K562 (cell line): ENCODE measurements around the gene PSMB7. TPM values are rescaled to one million over a fixed set of nuclear protein-coding genes. Genes with fewer than 3 reads are reported as not detected.

Experiments used
- ATAC-seq: fragments of 200-7000 bp; cut with Tn5 transposase; 3 replicates; pipeline ENCODE4 v1.9.1; 2020; ENCODE audit warnings: moderate library complexity
- BruUV-seq: library from RNA; stranded (reverse); fragments of 400-500 nt; replicated peaks from 2 replicates; lab custom pipeline; 2021; lab: Mats Ljungman, UMichigan
- CTCF ChIA-PET: fragments of 300-600 bp; formaldehyde crosslinking; extraction: SDS; loops from one replicate; lab custom pipeline; 2021; ENCODE audit warnings: low intra/inter-chr PET ratio; lab: Yijun Ruan, JAX
- POLR2A ChIA-PET: fragments of 300-600, 350-650 bp; sonication (Branson Sonifier 250); formaldehyde crosslinking; extraction: SDS; loops from one replicate; lab custom pipeline; 2021; ENCODE audit warnings: antibody characterized with exemption, inconsistent platforms; lab: Yijun Ruan, JAX
- DNase-seq, 4 experiments: peaks; one replicate each; pipeline versions ENCODE4 v3.0.0 to v3.0.0-alpha.2; 2011 to 2018; ENCODE audit warnings: low spot score in 3 of 4, mixed read lengths in 3 of 4; ENCODE audit errors: extremely low read depth in 1 of 4
- FAIRE-seq: peaks from 2 replicates; lab custom pipeline; 2011; peaks lifted over from hg19 to GRCh38; lab: Jason Lieb, UNC
- H2AFZ ChIP-seq: 2 replicates; pipeline ENCODE4 v1.6.0; 2011; ENCODE audit warnings: low read depth, low read length, control low read depth, inconsistent platforms
- H3K27ac ChIP-seq: fragments of 200-600 bp; 3 replicates; pipeline ENCODE4 v1.8.0; 2011; ENCODE audit warnings: low read depth, mild to moderate bottlenecking, control low read depth, inconsistent platforms, low read length, moderate library complexity, mixed read lengths; ENCODE audit errors: extremely low read depth
- H3K27me3 ChIP-seq, 2 experiments: fragments of 300-600 bp in 1 of 2; 2 replicates in 1 of 2; 3 replicates in 1 of 2; pipeline versions ENCODE4 v1.6.0 to v1.8.0; 2011; ENCODE audit warnings: inconsistent platforms in 2 of 2, low read length in 2 of 2, mild to moderate bottlenecking in 1 of 2, mixed read lengths in 1 of 2, moderate library complexity in 1 of 2; ENCODE audit not compliant: control insufficient read depth in 2 of 2, insufficient read depth in 2 of 2
- H3K36me3 ChIP-seq: fragments of 300-600 bp; 3 replicates; pipeline ENCODE4 v1.8.0; 2011; ENCODE audit warnings: mild to moderate bottlenecking, low read length, inconsistent platforms; ENCODE audit not compliant: control insufficient read depth, insufficient read depth
- H3K4me1 ChIP-seq, 2 experiments: fragments of 200-600 bp in 1 of 2; replicated peaks in 1 of 2; 2 replicates in 1 of 2; 3 replicates in 1 of 2; pipeline versions ENCODE4 v1.5.1 to v1.8.0; 2011; ENCODE audit warnings: inconsistent platforms in 2 of 2, low read length in 2 of 2, mild to moderate bottlenecking in 1 of 2, mixed read lengths in 1 of 2, moderate library complexity in 1 of 2; ENCODE audit not compliant: control insufficient read depth in 2 of 2, insufficient read depth in 2 of 2
- H3K4me2 ChIP-seq: 2 replicates; pipeline ENCODE4 v1.6.1; 2011; ENCODE audit warnings: low read length, control low read depth, inconsistent platforms, mixed read lengths; ENCODE audit not compliant: insufficient read depth
- H3K4me3 ChIP-seq: fragments of 200-600 bp; sonication (generic), shearing (Covaris generic); 2 replicates; pipeline ENCODE4 v1.5.1; 2016; ENCODE audit warnings: control low read depth, inconsistent platforms
- H3K79me2 ChIP-seq: fragments of 200-600 bp; 3 replicates; pipeline ENCODE4 v1.8.0; 2011; ENCODE audit warnings: low read length, inconsistent platforms; ENCODE audit not compliant: control insufficient read depth, insufficient read depth
- H3K9ac ChIP-seq, 2 experiments: 2 replicates each; pipeline versions ENCODE4 v1.6.0 to v1.6.1; 2011; ENCODE audit warnings: low read depth in 2 of 2, low read length in 2 of 2, control low read depth in 1 of 2, inconsistent platforms in 1 of 2, mild to moderate bottlenecking in 1 of 2, mixed read lengths in 1 of 2; ENCODE audit not compliant: insufficient read depth in 1 of 2
- H3K9me1 ChIP-seq: one replicate; pipeline ENCODE4 v1.6.0; 2011; ENCODE audit warnings: inconsistent platforms, mild to moderate bottlenecking, low read length, moderate library complexity; ENCODE audit not compliant: control insufficient read depth, insufficient read depth
- H3K9me3 ChIP-seq: replicated peaks from 2 replicates; pipeline ENCODE4 v1.5.1; 2011; ENCODE audit warnings: low read depth, low read length, inconsistent platforms; ENCODE audit not compliant: control insufficient read depth, insufficient read depth
- H4K20me1 ChIP-seq: replicated peaks from 2 replicates; pipeline ENCODE4 v1.6.1; 2011; ENCODE audit warnings: low read length, inconsistent platforms, mixed read lengths; ENCODE audit not compliant: control insufficient read depth, insufficient read depth
- CBX2 ChIP-seq: fragments of 200-600 bp; sonication (generic); IDR thresholded peaks from one replicate; pipeline ENCODE4 v1.6.1; 2012; ENCODE audit warnings: mild to moderate bottlenecking, low read length, inconsistent platforms; ENCODE audit not compliant: insufficient read depth, poor library complexity, severe bottlenecking
- NR2C1 ChIP-seq, 2 experiments: fragments of 450-650 bp; IDR thresholded peaks; 2 replicates each; pipeline ENCODE4 v1.6.1; 2017; ENCODE audit warnings: mild to moderate bottlenecking in 2 of 2, antibody characterized with exemption in 1 of 2, inconsistent platforms in 1 of 2, missing compliant biosample characterization in 1 of 2, missing genetic modification characterization in 1 of 2
- SP2 ChIP-seq: IDR thresholded peaks from 2 replicates; pipeline ENCODE4 v1.6.1; 2011; ENCODE audit warnings: mild to moderate bottlenecking, low read depth, low read length, moderate library complexity; ENCODE audit not compliant: poor library complexity, severe bottlenecking; ENCODE audit errors: extremely low read depth
- SRSF3 ChIP-seq: fragments of 200-400 bp; formaldehyde crosslinking; IDR thresholded peaks from 2 replicates; pipeline ENCODE4 v1.6.1; 2016; ENCODE audit warnings: mild to moderate bottlenecking, low read length, moderate library complexity; ENCODE audit not compliant: insufficient read depth
- TAF1 ChIP-seq: IDR thresholded peaks from 2 replicates; pipeline ENCODE4 v1.6.1; 2011; ENCODE audit warnings: mild to moderate bottlenecking, low read length, moderate library complexity; ENCODE audit not compliant: insufficient read depth, control insufficient read depth, severe bottlenecking; ENCODE audit errors: extremely low read depth
- TRIM24 ChIP-seq, 2 experiments: fragments of 450-650 bp; IDR thresholded peaks; 2 replicates each; pipeline ENCODE4 v1.6.1; 2016
- U2AF1 ChIP-seq: fragments of 200-400 bp; formaldehyde crosslinking; optimal IDR thresholded peaks from 2 replicates; pipeline ENCODE3; 2017; ENCODE audit warnings: mild to moderate bottlenecking, low read depth, low read length, moderate library complexity
- ZKSCAN8 ChIP-seq: fragments of 200-800 bp; sonication (Bioruptor generic); IDR thresholded peaks from 2 replicates; pipeline ENCODE4 v1.6.1; 2016; ENCODE audit warnings: missing genetic modification characterization, missing compliant biosample characterization
- ZNF785 ChIP-seq: fragments of 250-450 bp; sonication (Bioruptor Pico); IDR thresholded peaks from 2 replicates; pipeline ENCODE4 v1.4.0; 2020; ENCODE audit warnings: mild to moderate bottlenecking
- WGBS: fragments of 100-300 bp; shearing (Covaris generic); methylation state at CpG from one replicate; pipeline ENCODE4 v1.1.6; 2016; ENCODE audit warnings: low coverage, mixed read lengths; ENCODE audit not compliant: insufficient coverage; ENCODE audit errors: missing lambda C conversion rate; 5-methylcytosine and 5-hydroxymethylcytosine counted together
- in situ Hi-C: fragments of 300-500 bp; cut with MboI; formaldehyde crosslinking; loops from 4 replicates; pipeline ENCODE4 v1.15.0; 2018; ENCODE audit warnings: inconsistent platforms, mixed read lengths
- intact Hi-C: fragments of 100-400 bp; cut with micrococcal nuclease; formaldehyde crosslinking; loops from 2 replicates; pipeline ENCODE4 v1.14.2; 2022
- polyA plus RNA-seq, 8 experiments: library from polyadenylated mRNA; depleted of rRNA in 4 of 8; stranded (reverse) in 5 of 8; unstranded in 3 of 8; fragments of >200 nt; fragmentation: Nextera tagmentation in 2 of 8; fragmentation: Illumina TruSeq in 1 of 8; extraction: Ambion mirVana in 2 of 8; extraction: Trizol in 1 of 8; gene quantifications; 2 replicates each; pipeline versions ENCODE4 v1.2.1 to v1.2.3, GENCODE V29; 2011 to 2014; ENCODE audit warnings: inconsistent platforms in 1 of 8, missing spikeins in 1 of 8
- total RNA-seq, 7 experiments: library from RNA; depleted of rRNA in 6 of 7; stranded (reverse); fragments of >200 nt in 6 of 7; fragmentation: Illumina TruSeq in 2 of 7; extraction: Trizol in 2 of 7; gene quantifications; 2 replicates each; pipeline versions ENCODE4 v1.2.1 to v1.2.3, GENCODE V29; 2011 to 2021; ENCODE audit warnings: low replicate concordance in 1 of 7
- TF ChIP-seq, protein P1 (sequence below): sonication (generic); IDR thresholded peaks from 2 replicates; pipeline ENCODE4 v1.6.1; 2016
- TF ChIP-seq, protein P2 (sequence below): fragments of 450-650 bp; IDR thresholded peaks from 2 replicates; pipeline ENCODE4 v1.6.1; 2016; ENCODE audit warnings: missing biosample characterization, missing genetic modification characterization
- TF ChIP-seq, protein P3 (sequence below): fragments of 450-650 bp; IDR thresholded peaks from 2 replicates; pipeline ENCODE4 v1.6.1; 2017; ENCODE audit warnings: antibody characterized with exemption

The PSMB7 gene
- total and polyA plus RNA-seq, 9 of the 15 experiments (the other 6 are each of a cell fraction or from before 2014, with no cell fraction given) = 321 to 978 (median 407) TPM

DNA sequence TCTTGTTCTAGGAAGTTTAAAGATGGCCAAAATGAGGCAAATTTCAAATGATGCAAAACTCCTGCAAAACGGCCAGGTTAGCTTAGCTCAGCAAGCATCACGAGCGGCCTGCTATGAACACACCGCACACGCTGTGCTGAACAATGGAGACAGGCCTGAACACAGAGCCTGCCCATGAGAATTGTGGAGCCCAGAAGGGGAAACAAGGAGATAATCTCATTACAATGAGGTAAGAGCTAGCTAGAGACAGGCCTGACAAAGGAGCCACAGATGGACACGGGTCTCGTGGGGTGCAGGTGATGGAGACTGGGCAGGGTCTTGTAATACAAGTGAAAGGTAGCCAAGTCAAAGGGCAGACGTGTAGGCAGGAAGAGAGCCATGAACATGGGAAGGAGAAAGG lies 50.2 kb downstream of the PSMB7 start:
- Histone ChIP-seq H3K9me3 (no peaks in the 10 kb centered on the region), H3K9me1 (peaks cover 4% of the 10 kb centered on the region), H3K9ac (no peak overlapping the region), H2AFZ (no peak overlapping the region), H3K36me3 (peaks cover 47% of the 10 kb centered on the region; the same call in 2 of the 3 replicates), H4K20me1 (peaks cover 36% of the 10 kb centered on the region), H3K27ac (no peak overlapping the region), H3K79me2 (peaks cover 96% of the 10 kb centered on the region), H3K4me2 (no peak overlapping the region), H3K27me3 (no peaks in the 10 kb centered on the region), H3K4me1 (peaks cover 4 to 25% of the 10 kb centered on the region in 2 experiments), H3K4me3 (no peak overlapping the region)
- in situ Hi-C loops (no loop called here), intact Hi-C loops (no loop called here)
- no TSS peak for BruUV-seq
- ATAC-seq (no peak), DNase-seq (no peak), FAIRE-seq (no peak)
- WGBS = 73% methylated on average over 8 of the region's 8 CpGs
- TF ChIP-seq NR2C1 (IDR thresholded peaks at IDR 0.05) (no peak), NR2C1 (tag; IDR thresholded peaks at IDR 0.05) (no peak), U2AF1 (no peak), TAF1 (no peak), ZKSCAN8 (CRISPR knock-in tag) (no peak), ZNF785 (CRISPR knock-in tag) (no peak), SP2 (no peak), SRSF3 (no peak), TRIM24 (IDR thresholded peaks at IDR 0.05) (no peak), CBX2 (no peak)
- TF ChIP-seq, protein P1, sequence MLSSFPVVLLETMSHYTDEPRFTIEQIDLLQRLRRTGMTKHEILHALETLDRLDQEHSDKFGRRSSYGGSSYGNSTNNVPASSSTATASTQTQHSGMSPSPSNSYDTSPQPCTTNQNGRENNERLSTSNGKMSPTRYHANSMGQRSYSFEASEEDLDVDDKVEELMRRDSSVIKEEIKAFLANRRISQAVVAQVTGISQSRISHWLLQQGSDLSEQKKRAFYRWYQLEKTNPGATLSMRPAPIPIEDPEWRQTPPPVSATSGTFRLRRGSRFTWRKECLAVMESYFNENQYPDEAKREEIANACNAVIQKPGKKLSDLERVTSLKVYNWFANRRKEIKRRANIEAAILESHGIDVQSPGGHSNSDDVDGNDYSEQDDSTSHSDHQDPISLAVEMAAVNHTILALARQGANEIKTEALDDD = no peak
- TF ChIP-seq, protein P2, sequence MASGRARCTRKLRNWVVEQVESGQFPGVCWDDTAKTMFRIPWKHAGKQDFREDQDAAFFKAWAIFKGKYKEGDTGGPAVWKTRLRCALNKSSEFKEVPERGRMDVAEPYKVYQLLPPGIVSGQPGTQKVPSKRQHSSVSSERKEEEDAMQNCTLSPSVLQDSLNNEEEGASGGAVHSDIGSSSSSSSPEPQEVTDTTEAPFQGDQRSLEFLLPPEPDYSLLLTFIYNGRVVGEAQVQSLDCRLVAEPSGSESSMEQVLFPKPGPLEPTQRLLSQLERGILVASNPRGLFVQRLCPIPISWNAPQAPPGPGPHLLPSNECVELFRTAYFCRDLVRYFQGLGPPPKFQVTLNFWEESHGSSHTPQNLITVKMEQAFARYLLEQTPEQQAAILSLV = no peak
- TF ChIP-seq, protein P3, sequence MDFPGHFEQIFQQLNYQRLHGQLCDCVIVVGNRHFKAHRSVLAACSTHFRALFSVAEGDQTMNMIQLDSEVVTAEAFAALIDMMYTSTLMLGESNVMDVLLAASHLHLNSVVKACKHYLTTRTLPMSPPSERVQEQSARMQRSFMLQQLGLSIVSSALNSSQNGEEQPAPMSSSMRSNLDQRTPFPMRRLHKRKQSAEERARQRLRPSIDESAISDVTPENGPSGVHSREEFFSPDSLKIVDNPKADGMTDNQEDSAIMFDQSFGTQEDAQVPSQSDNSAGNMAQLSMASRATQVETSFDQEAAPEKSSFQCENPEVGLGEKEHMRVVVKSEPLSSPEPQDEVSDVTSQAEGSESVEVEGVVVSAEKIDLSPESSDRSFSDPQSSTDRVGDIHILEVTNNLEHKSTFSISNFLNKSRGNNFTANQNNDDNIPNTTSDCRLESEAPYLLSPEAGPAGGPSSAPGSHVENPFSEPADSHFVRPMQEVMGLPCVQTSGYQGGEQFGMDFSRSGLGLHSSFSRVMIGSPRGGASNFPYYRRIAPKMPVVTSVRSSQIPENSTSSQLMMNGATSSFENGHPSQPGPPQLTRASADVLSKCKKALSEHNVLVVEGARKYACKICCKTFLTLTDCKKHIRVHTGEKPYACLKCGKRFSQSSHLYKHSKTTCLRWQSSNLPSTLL = no peak
- POLR2A ChIA-PET = interaction anchor here (0.6 to 1.0 kb wide), 2 partner anchors 24 to 270 kb away, joined by 3 to 4 read pairs; no protein-coding TSS in a partner anchor
- CTCF ChIA-PET = no interaction called here
